MM.1S (cell line): ENCODE measurements around the gene CHST15.

Experiments
- EZH2 ChIP-seq: fragments of 300-600 bp; sonication (generic); optimal IDR thresholded peaks from 2 replicates; pipeline ENCODE3; 2017; ENCODE audit warnings: low read depth, mild to moderate bottlenecking, antibody characterized with exemption, low read length, mixed read lengths
- EZH2phosphoT487 ChIP-seq: fragments of 300-600 bp; sonication (generic); IDR thresholded peaks from 2 replicates; pipeline ENCODE4 v1.6.1; 2018; ENCODE audit warnings: antibody characterized with exemption, low read length
- TF ChIP-seq, protein P1 (sequence below): fragments of 300-600 bp; sonication (generic); IDR thresholded peaks from 2 replicates; pipeline ENCODE4 v1.5.1; 2016; ENCODE audit warnings: antibody characterized with exemption, low read length, mixed read lengths

DNA sequence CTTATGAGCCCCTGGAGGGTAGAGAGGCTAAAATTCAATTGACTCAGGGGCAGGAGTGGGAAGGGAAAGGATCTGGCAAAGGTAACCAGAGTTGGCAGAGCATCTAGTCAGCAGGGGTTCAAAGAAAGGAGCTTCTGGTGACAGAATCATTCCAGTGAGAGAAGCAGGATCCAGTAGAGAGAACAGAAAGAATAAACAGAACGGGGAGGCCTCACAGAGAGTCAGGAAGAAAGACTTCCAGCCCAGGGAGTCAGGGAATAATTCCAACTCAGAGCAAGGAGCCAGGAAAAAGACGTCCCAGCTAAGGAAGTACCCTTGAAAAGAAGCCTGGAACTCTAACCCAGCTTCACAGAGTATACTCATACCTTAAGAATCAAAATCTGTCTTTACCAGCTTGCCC is 135.2 kb downstream of the CHST15 start:
- TF ChIP-seq, protein P1, sequence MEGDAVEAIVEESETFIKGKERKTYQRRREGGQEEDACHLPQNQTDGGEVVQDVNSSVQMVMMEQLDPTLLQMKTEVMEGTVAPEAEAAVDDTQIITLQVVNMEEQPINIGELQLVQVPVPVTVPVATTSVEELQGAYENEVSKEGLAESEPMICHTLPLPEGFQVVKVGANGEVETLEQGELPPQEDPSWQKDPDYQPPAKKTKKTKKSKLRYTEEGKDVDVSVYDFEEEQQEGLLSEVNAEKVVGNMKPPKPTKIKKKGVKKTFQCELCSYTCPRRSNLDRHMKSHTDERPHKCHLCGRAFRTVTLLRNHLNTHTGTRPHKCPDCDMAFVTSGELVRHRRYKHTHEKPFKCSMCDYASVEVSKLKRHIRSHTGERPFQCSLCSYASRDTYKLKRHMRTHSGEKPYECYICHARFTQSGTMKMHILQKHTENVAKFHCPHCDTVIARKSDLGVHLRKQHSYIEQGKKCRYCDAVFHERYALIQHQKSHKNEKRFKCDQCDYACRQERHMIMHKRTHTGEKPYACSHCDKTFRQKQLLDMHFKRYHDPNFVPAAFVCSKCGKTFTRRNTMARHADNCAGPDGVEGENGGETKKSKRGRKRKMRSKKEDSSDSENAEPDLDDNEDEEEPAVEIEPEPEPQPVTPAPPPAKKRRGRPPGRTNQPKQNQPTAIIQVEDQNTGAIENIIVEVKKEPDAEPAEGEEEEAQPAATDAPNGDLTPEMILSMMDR = no peak
- TF ChIP-seq EZH2phosphoT487 (no peak), EZH2 (no peak)
